Activated T-cell treated with anti-CD3 and anti-CD28 coated beads, Interleukin-2, amount 50 U/mL, for 24 hours (primary cell): ENCODE measurements around the gene TUBGCP6.

Experiments used
- DNase-seq: peaks from one replicate; pipeline ENCODE4 v3.0.0-alpha.2; 2020
- H3K27ac Mint-ChIP-seq: 2 replicates; pipeline ENCODE4 v1.8.0; 2020; ENCODE audit warnings: mild to moderate bottlenecking, mixed read lengths
- H3K27me3 Mint-ChIP-seq: 2 replicates; pipeline ENCODE4 v1.8.0; 2020; ENCODE audit warnings: mixed read lengths
- H3K36me3 Mint-ChIP-seq: 2 replicates; pipeline ENCODE4 v1.8.0; 2020; ENCODE audit warnings: low read depth, mixed read lengths
- H3K4me1 Mint-ChIP-seq: 2 replicates; pipeline ENCODE4 v1.8.0; 2020; ENCODE audit warnings: low read depth, mixed read lengths
- H3K4me3 Mint-ChIP-seq: 2 replicates; pipeline ENCODE4 v1.8.0; 2020; ENCODE audit warnings: mild to moderate bottlenecking, moderate library complexity, mixed read lengths
- H3K9me3 Mint-ChIP-seq: 2 replicates; pipeline ENCODE4 v1.8.0; 2020; ENCODE audit warnings: mixed read lengths

TUBGCP6 gene

GRCh38 chr22:50272044-50272802 lies 27.4 kb upstream of the TUBGCP6 start:
- H3K9me3 Mint-ChIP-seq: no peaks in the 10 kb centered on the region
- peaks cover 10% of the 10 kb centered on the region for H3K27me3 Mint-ChIP-seq
- H3K4me1 Mint-ChIP-seq: peaks cover 21% of the 10 kb centered on the region
- no peak overlapping the region for H3K27ac Mint-ChIP-seq
- no peak overlapping the region for H3K4me3 Mint-ChIP-seq
- DNase-seq: no peak
- H3K36me3 Mint-ChIP-seq: no peaks in the 10 kb centered on the region

- Mint-ChIP-seq H3K9me3 (no peaks in the 10 kb centered on the region), H3K27ac (no peak overlapping the region), H3K27me3 (peaks cover 10% of the 10 kb centered on the region), H3K4me3 (no peak overlapping the region), H3K36me3 (no peaks in the 10 kb centered on the region), H3K4me1 (peaks cover 21% of the 10 kb centered on the region)
- peak; percentile 70 for DNase-seq
Observed at GRCh38 chr22:50271519-50271970, 26.7 kb upstream of the TUBGCP6 start.

GRCh38 chr22:50270666-50271394 lies 26.0 kb upstream of the TUBGCP6 start:
- peak overlapping the region; percentile 69 for H3K4me3 Mint-ChIP-seq
- peaks cover 21% of the 10 kb centered on the region for H3K4me1 Mint-ChIP-seq
- no peaks in the 10 kb centered on the region for H3K36me3 Mint-ChIP-seq
- no peaks in the 10 kb centered on the region for H3K9me3 Mint-ChIP-seq
- peaks cover 10% of the 10 kb centered on the region for H3K27me3 Mint-ChIP-seq
- peak; percentile 79 for DNase-seq
- H3K27ac Mint-ChIP-seq: no peak overlapping the region

- peaks cover 10% of the 10 kb centered on the region for H3K27me3 Mint-ChIP-seq
- DNase-seq: peak; percentile 81
- no peak within 1 kb of the TSS for H3K27ac Mint-ChIP-seq
- H3K9me3 Mint-ChIP-seq: no peaks in the 10 kb centered on the region
- H3K4me3 Mint-ChIP-seq: peak within 1 kb of the TSS; percentile 74
- H3K4me1 Mint-ChIP-seq: peaks cover 21% of the 10 kb centered on the region
- no peaks in the 10 kb centered on the region for H3K36me3 Mint-ChIP-seq
Observed at GRCh38 chr22:50269970-50270665, 25.3 kb upstream of the TUBGCP6 start, which contains the start of gene MAPK11. TSS of gene MAPK11 (minus strand) at chr22:50270380. CDS start at chr22:50270292, 88 bp downstream.

GRCh38 chr22:50269573-50269969 lies 24.7 kb upstream of the TUBGCP6 start:
- Mint-ChIP-seq H3K27ac (no peak overlapping the region), H3K9me3 (no peaks in the 10 kb centered on the region), H3K4me1 (peaks cover 21% of the 10 kb centered on the region), H3K4me3 (peak overlapping the region; percentile 74), H3K36me3 (no peaks in the 10 kb centered on the region), H3K27me3 (peaks cover 10% of the 10 kb centered on the region)
- DNase-seq: no peak

GRCh38 chr22:50268655-50269113 lies 23.9 kb upstream of the TUBGCP6 start:
- no peak overlapping the region for H3K27ac Mint-ChIP-seq
- peak overlapping the region; percentile 74 for H3K4me3 Mint-ChIP-seq
- DNase-seq: no peak
- H3K36me3 Mint-ChIP-seq: no peaks in the 10 kb centered on the region
- H3K4me1 Mint-ChIP-seq: peaks cover 17% of the 10 kb centered on the region
- H3K27me3 Mint-ChIP-seq: peaks cover 16% of the 10 kb centered on the region
- no peaks in the 10 kb centered on the region for H3K9me3 Mint-ChIP-seq

- Mint-ChIP-seq H3K27ac (no peak overlapping the region), H3K9me3 (no peaks in the 10 kb centered on the region), H3K4me3 (no peak overlapping the region), H3K36me3 (no peaks in the 10 kb centered on the region), H3K4me1 (peaks cover 17% of the 10 kb centered on the region), H3K27me3 (peaks cover 24% of the 10 kb centered on the region)
- peak; percentile 66 for DNase-seq
Observed at GRCh38 chr22:50267591-50268390, 23.0 kb upstream of the TUBGCP6 start.

GRCh38 chr22:50266994-50267393 lies 22.2 kb upstream of the TUBGCP6 start:
- no peak for DNase-seq
- peaks cover 24% of the 10 kb centered on the region for H3K4me1 Mint-ChIP-seq
- H3K27ac Mint-ChIP-seq: no peak overlapping the region
- H3K27me3 Mint-ChIP-seq: peaks cover 27% of the 10 kb centered on the region
- H3K4me3 Mint-ChIP-seq: no peak overlapping the region
- H3K9me3 Mint-ChIP-seq: no peaks in the 10 kb centered on the region
- no peaks in the 10 kb centered on the region for H3K36me3 Mint-ChIP-seq

GRCh38 chr22:50264946-50265669 lies 20.3 kb upstream of the TUBGCP6 start:
- Mint-ChIP-seq H3K27ac (no peak overlapping the region), H3K27me3 (peaks cover 36% of the 10 kb centered on the region), H3K4me3 (no peak overlapping the region), H3K4me1 (peaks cover 18% of the 10 kb centered on the region), H3K36me3 (no peaks in the 10 kb centered on the region), H3K9me3 (no peaks in the 10 kb centered on the region)
- DNase-seq: no peak

GRCh38 chr22:50264104-50264745 lies 19.4 kb upstream of the TUBGCP6 start:
- Mint-ChIP-seq H3K27me3 (peaks cover 43% of the 10 kb centered on the region), H3K9me3 (no peaks in the 10 kb centered on the region), H3K27ac (no peak overlapping the region), H3K4me1 (peaks cover 15% of the 10 kb centered on the region), H3K4me3 (no peak overlapping the region), H3K36me3 (no peaks in the 10 kb centered on the region)
- no peak for DNase-seq

GRCh38 chr22:50262973-50263617 lies 18.3 kb upstream of the TUBGCP6 start:
- no peaks in the 10 kb centered on the region for H3K9me3 Mint-ChIP-seq
- no peak for DNase-seq
- H3K4me1 Mint-ChIP-seq: peaks cover 9% of the 10 kb centered on the region
- no peak overlapping the region for H3K27ac Mint-ChIP-seq
- no peaks in the 10 kb centered on the region for H3K36me3 Mint-ChIP-seq
- H3K27me3 Mint-ChIP-seq: peaks cover 50% of the 10 kb centered on the region
- no peak overlapping the region for H3K4me3 Mint-ChIP-seq

GRCh38 chr22:50262460-50262911 lies 17.7 kb upstream of the TUBGCP6 start:
- DNase-seq: no peak
- no peak overlapping the region for H3K27ac Mint-ChIP-seq
- H3K9me3 Mint-ChIP-seq: no peaks in the 10 kb centered on the region
- H3K27me3 Mint-ChIP-seq: peaks cover 52% of the 10 kb centered on the region
- peaks cover 8% of the 10 kb centered on the region for H3K4me1 Mint-ChIP-seq
- no peaks in the 10 kb centered on the region for H3K36me3 Mint-ChIP-seq
- H3K4me3 Mint-ChIP-seq: peak overlapping the region; percentile 66
